Stomach smooth muscle (tissue), 2 donors: ENCODE results near the gene IRAG1.
"Not testable (repeated sequence)": the region's sequence is repeated elsewhere in the genome, so short reads cannot be mapped to it uniquely, and the experiment has no call there.

Source experiments
- H3K27ac ChIP-seq: one replicate; pipeline ENCODE4 v1.7.0; 2013; ENCODE audit warnings: mild to moderate bottlenecking, low read length, inconsistent platforms
- H3K27me3 ChIP-seq, 2 donors: one replicate each; pipeline ENCODE4 v1.7.0; 2013; ENCODE audit warnings: low read length in 2 of 2; ENCODE audit not compliant: insufficient read depth in 2 of 2, control insufficient read depth in 1 of 2
- H3K36me3 ChIP-seq, 2 donors: one replicate each; pipeline ENCODE4 v1.7.0; 2013; ENCODE audit warnings: low read length in 2 of 2; ENCODE audit not compliant: control insufficient read depth in 2 of 2, insufficient read depth in 2 of 2
- H3K4me1 ChIP-seq: one replicate; pipeline ENCODE4 v1.7.0; 2013; ENCODE audit warnings: low read length; ENCODE audit not compliant: control insufficient read depth, insufficient read depth
- H3K4me3 ChIP-seq, 2 donors: one replicate each; pipeline ENCODE4 v1.7.0; 2013; ENCODE audit warnings: low read length in 2 of 2
- H3K9ac ChIP-seq, 2 donors: one replicate each; pipeline ENCODE4 v1.7.0; 2013; ENCODE audit warnings: low read length in 2 of 2, mild to moderate bottlenecking in 1 of 2
- H3K9me3 ChIP-seq, 2 donors: one replicate each; pipeline ENCODE4 v1.7.0; 2013; ENCODE audit warnings: low read length in 2 of 2; ENCODE audit not compliant: control insufficient read depth in 2 of 2
- donor health status: healthy.
- donor health status: Pancreatic carcinoma.

Gene IRAG1

GRCh38 chr11:10680279-10680678 lies 13.3 kb downstream of the IRAG1 start:
- Histone ChIP-seq H3K36me3 (peaks cover 5 to 22% of the 10 kb centered on the region in 2 donors), H3K4me1 (peaks cover 41% of the 10 kb centered on the region)
- not testable (repeated sequence) for H3K4me3 ChIP-seq, H3K9ac ChIP-seq, H3K27ac ChIP-seq, H3K9me3 ChIP-seq, H3K27me3 ChIP-seq

- Histone ChIP-seq H3K27ac (no peak overlapping the region), H3K4me1 (peaks cover 48% of the 10 kb centered on the region), H3K36me3 (peaks cover 5 to 20% of the 10 kb centered on the region in 2 donors), H3K9ac (no peak overlapping the region), H3K27me3 (no peaks in the 10 kb centered on the region), H3K9me3 (no peaks in the 10 kb centered on the region), H3K4me3 (peak overlapping the region in 1 of 2 donors; percentile 0)
These were observed 13.9 kb downstream of the IRAG1 start for GRCh38 chr11:10679644-10680043.

DNA sequence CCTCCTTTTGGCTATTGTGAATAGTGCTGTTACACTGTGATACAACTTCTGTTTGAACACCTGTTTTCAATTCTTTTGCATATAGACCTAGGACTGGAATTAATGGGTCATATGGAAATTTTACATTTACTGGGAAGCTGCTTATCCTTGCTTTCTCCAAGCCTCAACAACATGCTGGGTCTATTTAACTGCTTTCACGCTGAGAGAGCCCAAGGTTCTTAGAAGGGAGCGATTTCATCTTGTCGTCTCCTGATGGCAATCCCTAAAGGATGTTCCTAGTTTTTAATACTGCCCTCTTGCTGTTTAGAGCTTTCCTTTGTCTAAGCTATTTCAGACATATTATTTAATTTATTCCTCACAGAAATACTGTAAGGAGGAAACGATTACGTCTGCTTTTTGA lies 15.5 kb downstream of the IRAG1 start:
- Histone ChIP-seq H3K9me3 (no peaks in the 10 kb centered on the region), H3K4me3 (no peak overlapping the region), H3K27ac (peak overlapping the region; percentile 46), H3K4me1 (peaks cover 53% of the 10 kb centered on the region), H3K9ac (no peak overlapping the region), H3K36me3 (peaks cover 5 to 20% of the 10 kb centered on the region in 2 donors), H3K27me3 (no peaks in the 10 kb centered on the region)

- Histone ChIP-seq H3K9ac (no peak overlapping the region), H3K4me1 (peaks cover 47% of the 10 kb centered on the region), H3K27ac (peak overlapping the region; percentile 37), H3K9me3 (no peaks in the 10 kb centered on the region), H3K27me3 (no peaks in the 10 kb centered on the region), H3K4me3 (no peak overlapping the region), H3K36me3 (peaks cover 5 to 20% of the 10 kb centered on the region in 2 donors)
These were observed 16.6 kb downstream of the IRAG1 start for GRCh38 chr11:10676919-10677318.

- peak overlapping the region; percentile 67 for H3K27ac ChIP-seq
- no peaks in the 10 kb centered on the region for H3K9me3 ChIP-seq
- H3K9ac ChIP-seq: peak overlapping the region; percentile 14 to 47
- H3K36me3 ChIP-seq: peaks cover 5 to 18% of the 10 kb centered on the region in 2 donors
- peaks cover 41% of the 10 kb centered on the region for H3K4me1 ChIP-seq
- peak overlapping the region; percentile 43 to 61 for H3K4me3 ChIP-seq
- no peaks in the 10 kb centered on the region for H3K27me3 ChIP-seq
These were observed 18.6 kb downstream of the IRAG1 start for GRCh38 chr11:10674911-10675440.

GRCh38 chr11:10674440-10674855 lies 19.1 kb downstream of the IRAG1 start:
- peak overlapping the region; percentile 14 to 47 for H3K9ac ChIP-seq
- H3K27ac ChIP-seq: peak overlapping the region; percentile 67
- H3K9me3 ChIP-seq: no peaks in the 10 kb centered on the region
- peak overlapping the region; percentile 43 to 61 for H3K4me3 ChIP-seq
- H3K4me1 ChIP-seq: peaks cover 43% of the 10 kb centered on the region
- no peaks in the 10 kb centered on the region for H3K27me3 ChIP-seq
- peaks cover 3 to 15% of the 10 kb centered on the region in 2 donors for H3K36me3 ChIP-seq

GRCh38 chr11:10673501-10674062 lies 20.0 kb downstream of the IRAG1 start:
- Histone ChIP-seq H3K27me3 (no peaks in the 10 kb centered on the region), H3K36me3 (peaks cover 0 to 9% of the 10 kb centered on the region in 2 donors), H3K4me1 (peaks cover 45% of the 10 kb centered on the region), H3K9ac (no peak overlapping the region), H3K4me3 (peak overlapping the region in 1 of 2 donors; percentile 61), H3K27ac (peak overlapping the region; percentile 53), H3K9me3 (no peaks in the 10 kb centered on the region)

DNA sequence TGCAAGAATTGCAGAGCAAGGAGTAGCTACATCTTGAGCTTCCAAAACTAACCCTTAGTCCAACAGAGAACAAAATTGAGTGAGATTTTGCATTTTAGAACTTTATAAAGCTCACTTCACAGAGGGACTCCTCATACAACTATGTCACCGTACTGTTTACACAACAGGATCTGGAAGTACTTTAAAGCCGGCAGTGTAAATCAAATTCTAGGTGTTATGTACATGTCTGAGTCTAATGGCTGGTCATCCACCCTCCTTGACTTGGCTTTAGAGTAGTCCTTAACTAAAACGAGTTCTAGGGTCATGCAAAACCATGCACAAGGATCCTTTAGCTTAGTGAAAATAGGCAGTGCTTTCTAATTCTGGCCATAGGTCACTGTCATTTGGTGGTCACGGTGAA lies 23.5 kb downstream of the IRAG1 start:
- Histone ChIP-seq H3K36me3 (no peaks in the 10 kb centered on the region), H3K4me3 (no peak overlapping the region), H3K27me3 (no peaks in the 10 kb centered on the region), H3K27ac (no peak overlapping the region), H3K9me3 (no peaks in the 10 kb centered on the region), H3K4me1 (peaks cover 58% of the 10 kb centered on the region), H3K9ac (no peak overlapping the region)

- Histone ChIP-seq H3K4me1 (peaks cover 54% of the 10 kb centered on the region), H3K27ac (peak overlapping the region; percentile 56), H3K27me3 (no peaks in the 10 kb centered on the region), H3K4me3 (peak overlapping the region; percentile 23 to 35), H3K9me3 (no peaks in the 10 kb centered on the region), H3K36me3 (peaks cover 0 to under 1% of the 10 kb centered on the region in 2 donors), H3K9ac (no peak overlapping the region)
These were observed 24.1 kb downstream of the IRAG1 start for GRCh38 chr11:10669258-10670033.

GRCh38 chr11:10667521-10667885 lies 26.1 kb downstream of the IRAG1 start:
- no peaks in the 10 kb centered on the region for H3K9me3 ChIP-seq
- peak overlapping the region; percentile 67 for H3K27ac ChIP-seq
- H3K4me3 ChIP-seq: no peak overlapping the region
- H3K9ac ChIP-seq: no peak overlapping the region
- peaks cover 57% of the 10 kb centered on the region for H3K4me1 ChIP-seq
- H3K36me3 ChIP-seq: peaks cover 0 to 4% of the 10 kb centered on the region in 2 donors
- no peaks in the 10 kb centered on the region for H3K27me3 ChIP-seq
